Epithelial cell of proximal tubule (primary cell): ENCODE results near the gene CPT1B. TPM values are rescaled to one million over a fixed set of nuclear protein-coding genes. Genes with fewer than 3 reads are reported as not detected.

ENCODE experiments used
- DNase-seq: peaks from one replicate; pipeline ENCODE4 v3.0.0-alpha.2; 2011; ENCODE audit warnings: low read depth
- H3K4me3 ChIP-seq: 2 replicates; pipeline ENCODE4 v1.5.1; 2011; ENCODE audit warnings: low read depth, mild to moderate bottlenecking, low read length
- CTCF ChIP-seq: conservative IDR thresholded peaks from 2 replicates; pipeline ENCODE4 v1.5.1; 2012; ENCODE audit warnings: low read depth, mild to moderate bottlenecking, low read length
- total RNA-seq: library from RNA; depleted of rRNA; stranded (reverse); fragments of >200 nt; gene quantifications from 2 replicates; pipeline ENCODE4 v1.2.3, GENCODE V29; 2015

Gene CPT1B
- total RNA-seq, 1 donor from 2014 or later = 4.0 TPM

GRCh38 chr22:50603511-50604255, 25.5 kb upstream of the CPT1B start:
- no peak overlapping the region for H3K4me3 ChIP-seq
- TF ChIP-seq CTCF = no peak
- DNase-seq = no peak

GRCh38 chr22:50602338-50602700, 24.1 kb upstream of the CPT1B start:
- TF ChIP-seq CTCF = no peak
- H3K4me3 ChIP-seq = no peak overlapping the region
- DNase-seq = no peak

GRCh38 chr22:50601669-50602337, 23.6 kb upstream of the CPT1B start:
- DNase-seq = no peak
- TF ChIP-seq CTCF = no peak
- no peak overlapping the region for H3K4me3 ChIP-seq

GRCh38 chr22:50600967-50601668, 22.9 kb upstream of the CPT1B start:
- H3K4me3 ChIP-seq = no peak overlapping the region
- DNase-seq = no peak
- no peak for TF ChIP-seq CTCF

- DNase-seq = no peak
- H3K4me3 ChIP-seq = no peak within 1 kb of the TSS
- TF ChIP-seq CTCF = no peak
Observed at GRCh38 chr22:50600538-50600937, 22.3 kb upstream of the CPT1B start, which contains the start of gene MAPK8IP2. TSS of gene MAPK8IP2 (plus strand) at chr22:50600793. CDS start at chr22:50600819, 26 bp downstream.

- no peak for DNase-seq
- TF ChIP-seq CTCF = no peak
- H3K4me3 ChIP-seq = no peak overlapping the region
Observed at GRCh38 chr22:50599816-50600455, 21.7 kb upstream of the CPT1B start.
